NOMO-1 treated with DMSO at 0.1 percent for 48 hours (cell line): Measurements from ENCODE around the gene RASL10A.
"Not testable (repeated sequence)": the region's sequence is repeated elsewhere in the genome, so short reads cannot be mapped to it uniquely, and the experiment has no call there.

ENCODE experiments used
- DNase-seq: peaks from one replicate; lab custom pipeline; 2025; ENCODE audit not compliant: unreplicated experiment; lab: John Stamatoyannopoulos, UW

RASL10A gene

GRCh38 chr22:29315286-29316140 lies at the start of gene RASL10A:
RASL10A (minus strand) TSS chr22:29315697; CDS start chr22:29315246, 451 bp downstream.
- DNase-seq = no peak

- DNase-seq = no peak
Observed at GRCh38 chr22:29359469-29359868, 44.0 kb upstream of the RASL10A start.

GRCh38 chr22:29357193-29357890 lies 41.8 kb upstream of the RASL10A start:
- DNase-seq = not testable (repeated sequence)

GRCh38 chr22:29353860-29354259 lies 38.4 kb upstream of the RASL10A start:
- DNase-seq = no peak

GRCh38 chr22:29353286-29353685 lies 37.8 kb upstream of the RASL10A start:
- no peak for DNase-seq

- DNase-seq = no peak
Observed at GRCh38 chr22:29352778-29353177, 37.3 kb upstream of the RASL10A start.

GRCh38 chr22:29351891-29352290 lies 36.4 kb upstream of the RASL10A start:
- DNase-seq = no peak

- no peak for DNase-seq
Observed at GRCh38 chr22:29351042-29351441, 35.5 kb upstream of the RASL10A start.

GRCh38 chr22:29348956-29349355 lies 33.5 kb upstream of the RASL10A start:
- no peak for DNase-seq

GRCh38 chr22:29348041-29348440 lies 32.5 kb upstream of the RASL10A start:
- DNase-seq = no peak

GRCh38 chr22:29346659-29347058 lies 31.2 kb upstream of the RASL10A start:
- no peak for DNase-seq

- DNase-seq = no peak
Observed at GRCh38 chr22:29345932-29346331, 30.4 kb upstream of the RASL10A start.

- DNase-seq = not testable (repeated sequence)
Observed at GRCh38 chr22:29344889-29345288, 29.4 kb upstream of the RASL10A start.

GRCh38 chr22:29344137-29344536 lies 28.6 kb upstream of the RASL10A start:
- DNase-seq = no peak

- DNase-seq = no peak
Observed at GRCh38 chr22:29343313-29343805, 27.9 kb upstream of the RASL10A start.

- no peak for DNase-seq
Observed at GRCh38 chr22:29342577-29343312, 27.2 kb upstream of the RASL10A start.

- DNase-seq = no peak
Observed at GRCh38 chr22:29342177-29342576, 26.7 kb upstream of the RASL10A start.

GRCh38 chr22:29341849-29342127 lies 26.3 kb upstream of the RASL10A start:
- DNase-seq = no peak

- no peak for DNase-seq
Observed at GRCh38 chr22:29341056-29341848, 25.8 kb upstream of the RASL10A start.

GRCh38 chr22:29340566-29340965 lies 25.1 kb upstream of the RASL10A start:
- DNase-seq = no peak
